DOHH2 (cell line): ENCODE results near the gene ECI2.

Experiments used
- H3F3A ChIP-seq: fragments of 200-600 bp; sonication (generic), shearing (Covaris generic); 2 replicates; pipeline ENCODE4 v1.6.0; 2016; ENCODE audit warnings: antibody characterized with exemption, mild to moderate bottlenecking; ENCODE audit not compliant: control insufficient read depth, insufficient read depth
- H3K27ac ChIP-seq: fragments of 200-600 bp; sonication (generic); 2 replicates; pipeline ENCODE4 v1.5.1; 2014; ENCODE audit warnings: low read depth, mild to moderate bottlenecking, low read length, moderate library complexity
- H3K27me3 ChIP-seq: fragments of 200-600 bp; sonication (generic); 2 replicates; pipeline ENCODE4 v1.6.1; 2014; ENCODE audit warnings: mild to moderate bottlenecking, low read length, mixed read lengths; ENCODE audit not compliant: control insufficient read depth
- H3K36me3 ChIP-seq: fragments of 200-600 bp; sonication (generic); 2 replicates; pipeline ENCODE4 v1.6.1; 2014; ENCODE audit warnings: mild to moderate bottlenecking, low read length, moderate library complexity, mixed read lengths; ENCODE audit not compliant: control insufficient read depth
- H3K4me1 ChIP-seq: fragments of 200-600 bp; sonication (generic); 2 replicates; pipeline ENCODE4 v1.6.1; 2014; ENCODE audit warnings: mild to moderate bottlenecking, low read length, mixed read lengths; ENCODE audit not compliant: control insufficient read depth
- H3K4me2 ChIP-seq: fragments of 200-600 bp; sonication (generic); 2 replicates; pipeline ENCODE4 v1.6.0; 2014; ENCODE audit warnings: mild to moderate bottlenecking, low read length, moderate library complexity
- H3K4me3 ChIP-seq: fragments of 200-600 bp; sonication (generic); 2 replicates; pipeline ENCODE4 v1.5.1; 2014; ENCODE audit warnings: mild to moderate bottlenecking, low read length, mixed read lengths
- H3K79me2 ChIP-seq: fragments of 200-600 bp; sonication (generic); 2 replicates; pipeline ENCODE4 v1.6.1; 2014; ENCODE audit warnings: mild to moderate bottlenecking, low read length, mixed read lengths; ENCODE audit not compliant: control insufficient read depth
- H3K9me2 ChIP-seq: fragments of 200-600 bp; sonication (generic); replicated peaks from 2 replicates; pipeline ENCODE4 v1.6.1; 2014; ENCODE audit warnings: mild to moderate bottlenecking, low read length, mixed read lengths; ENCODE audit not compliant: control insufficient read depth
- H3K9me3 ChIP-seq: fragments of 200-600 bp; sonication (generic); 2 replicates; pipeline ENCODE4 v1.6.1; 2014; ENCODE audit warnings: antibody characterized with exemption, low read length, mixed read lengths; ENCODE audit not compliant: control insufficient read depth, insufficient read depth
- H4K20me1 ChIP-seq: fragments of 200-600 bp; sonication (generic); 2 replicates; pipeline ENCODE4 v1.6.0; 2014; ENCODE audit warnings: low read depth, mild to moderate bottlenecking, antibody characterized with exemption, low read length, moderate library complexity; ENCODE audit not compliant: control insufficient read depth, insufficient read depth
- CTCF ChIP-seq: fragments of 200-600 bp; sonication (generic); IDR thresholded peaks from one replicate; pipeline ENCODE4 v1.5.1; 2014; ENCODE audit warnings: antibody characterized with exemption, mild to moderate bottlenecking, low read depth, low read length; ENCODE audit not compliant: poor library complexity, severe bottlenecking
- EZH2phosphoT487 ChIP-seq: fragments of 200-600 bp; sonication (generic); IDR thresholded peaks from 2 replicates; pipeline ENCODE4 v1.6.1; 2017; ENCODE audit warnings: borderline replicate concordance, mild to moderate bottlenecking, antibody characterized with exemption, low read length, moderate library complexity, mixed read lengths

ECI2 gene

DNA sequence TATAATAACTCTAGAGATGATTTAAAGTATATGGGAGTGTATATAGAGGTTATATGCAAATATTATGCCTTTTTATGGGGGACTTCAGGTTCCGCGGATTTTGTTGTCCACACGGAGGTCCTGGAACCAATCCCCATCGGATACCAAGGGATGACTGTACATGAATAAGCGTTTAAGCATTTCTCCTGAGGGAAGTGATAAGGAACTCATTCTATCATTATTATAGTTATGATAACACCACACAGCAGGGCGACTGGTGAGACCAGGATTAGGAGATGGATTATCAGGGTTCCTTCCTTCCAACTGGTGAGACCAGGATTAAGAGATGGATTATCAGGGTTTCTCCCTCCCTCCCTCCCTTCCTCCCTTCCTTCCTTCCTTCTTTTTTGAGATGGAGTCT is 6.6 kb downstream of the ECI2 start:
- Histone ChIP-seq H4K20me1 (no peaks in the 10 kb centered on the region), H3K9me3 (no peaks in the 10 kb centered on the region), H3K4me1 (peaks cover 5% of the 10 kb centered on the region), H3K4me2 (no peak overlapping the region), H3K4me3 (no peak overlapping the region), H3K9me2 (no peaks in the 10 kb centered on the region), H3K27ac (no peak overlapping the region), H3K79me2 (peaks cover 7% of the 10 kb centered on the region), H3K36me3 (peaks cover 64% of the 10 kb centered on the region), H3F3A (0 out of 2 replicates have a peak, but pooled peaks cover 2% of the 10 kb centered on the region), H3K27me3 (no peaks in the 10 kb centered on the region)
- TF ChIP-seq EZH2phosphoT487 (no peak), CTCF (no peak)

- no peaks in the 10 kb centered on the region for H3K27me3 ChIP-seq
- peaks cover under 1% of the 10 kb centered on the region; the same call in 1 of the 2 replicates for H3K79me2 ChIP-seq
- no peaks in the 10 kb centered on the region for H3K4me1 ChIP-seq
- no peak overlapping the region for H3K4me3 ChIP-seq
- H3K9me3 ChIP-seq: no peaks in the 10 kb centered on the region
- H3K27ac ChIP-seq: no peak overlapping the region
- H3K4me2 ChIP-seq: no peak overlapping the region
- peaks cover 60% of the 10 kb centered on the region for H3K36me3 ChIP-seq
- no peaks in the 10 kb centered on the region for H3F3A ChIP-seq
- no peaks in the 10 kb centered on the region for H3K9me2 ChIP-seq
- no peaks in the 10 kb centered on the region for H4K20me1 ChIP-seq
- TF ChIP-seq EZH2phosphoT487 (no peak), CTCF (no peak)
Observed at GRCh38 chr6:4128072-4128471, 7.3 kb downstream of the ECI2 start.

- H3K79me2 ChIP-seq: no peaks in the 10 kb centered on the region
- no peaks in the 10 kb centered on the region for H3K9me3 ChIP-seq
- H3K4me3 ChIP-seq: no peak overlapping the region
- H3K27me3 ChIP-seq: no peaks in the 10 kb centered on the region
- H3K4me2 ChIP-seq: no peak overlapping the region
- H3K9me2 ChIP-seq: no peaks in the 10 kb centered on the region
- no peak overlapping the region for H3K27ac ChIP-seq
- TF ChIP-seq EZH2phosphoT487 (no peak), CTCF (no peak)
- H4K20me1 ChIP-seq: no peaks in the 10 kb centered on the region
- H3K36me3 ChIP-seq: peaks cover 48% of the 10 kb centered on the region
- no peaks in the 10 kb centered on the region for H3K4me1 ChIP-seq
- H3F3A ChIP-seq: no peaks in the 10 kb centered on the region
Observed at GRCh38 chr6:4125933-4126864, 9.2 kb downstream of the ECI2 start.
